GM21423 (cell line): ENCODE measurements around the gene MAP10.

Experiments used
- ATAC-seq: cut with Tn5 transposase; IDR thresholded peaks from one replicate; pipeline ENCODE4 v1.9.1; 2021; ENCODE audit warnings: mild to moderate bottlenecking, moderate library complexity; ENCODE audit not compliant: unreplicated experiment

MAP10 gene

DNA sequence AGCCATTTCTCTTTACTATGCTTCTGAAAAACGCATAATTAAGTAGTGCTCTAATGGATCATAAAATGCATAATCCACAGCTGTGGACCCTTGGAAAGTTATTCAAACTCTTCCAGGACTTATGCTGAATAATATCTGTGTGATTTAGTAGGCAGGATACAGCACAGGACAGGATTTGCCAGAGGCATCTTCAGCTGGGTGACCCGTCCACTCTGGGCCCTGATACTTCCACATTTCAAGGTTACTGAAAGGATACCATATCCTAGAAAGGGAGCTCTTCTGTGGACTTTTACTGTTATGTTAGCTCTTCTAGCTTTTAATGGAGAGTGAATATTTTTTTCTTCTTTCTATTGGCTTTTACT is 49.6 kb downstream of the MAP10 start:
- ATAC-seq = no peak

DNA sequence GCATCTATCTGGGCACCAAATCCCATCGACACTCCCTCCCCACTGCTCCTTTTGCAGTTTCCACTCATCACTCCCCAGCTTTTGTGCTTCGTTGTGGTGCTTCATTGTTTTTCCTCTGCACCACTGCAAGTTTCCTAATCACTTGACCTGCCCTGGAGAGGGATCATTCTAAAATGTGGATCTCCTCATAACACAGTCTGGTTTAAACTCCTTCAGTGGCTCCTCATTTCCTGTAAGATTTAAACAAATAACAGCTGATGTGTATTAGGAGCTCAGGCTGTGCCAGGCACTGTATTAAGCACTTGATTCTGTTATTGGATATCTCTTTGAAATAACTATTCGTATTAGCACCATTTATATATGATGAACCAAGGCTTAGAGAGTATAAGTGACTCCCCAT is 51.3 kb downstream of the MAP10 start:
- ATAC-seq = no peak
